GM19468 (cell line): ENCODE measurements around the gene TWIST1.
A peak's percentile ranks its signal among the peaks of the same experiment; 100 is the strongest.

Experiments
- ATAC-seq: cut with Tn5 transposase; IDR thresholded peaks from one replicate; pipeline ENCODE4 v1.9.1; 2021; ENCODE audit warnings: mild to moderate bottlenecking, moderate library complexity, moderate number of reproducible peaks; ENCODE audit not compliant: unreplicated experiment; ENCODE audit errors: extremely low read depth

Gene TWIST1

GRCh38 chr7:19117091-19117869 is at the start of gene TWIST1:
Gene TWIST1 (minus strand): TSS chr7:19117636. CDS start chr7:19117321, 315 bp downstream.
- ATAC-seq: peak; percentile 10

GRCh38 chr7:19161671-19162070 is 44.2 kb upstream of the TWIST1 start:
- no peak for ATAC-seq

- no peak for ATAC-seq
Measured at GRCh38 chr7:19146699-19147098, 29.3 kb upstream of the TWIST1 start.

- ATAC-seq: no peak
Measured at GRCh38 chr7:19145434-19146115, 28.1 kb upstream of the TWIST1 start.

GRCh38 chr7:19144661-19145433 is 27.4 kb upstream of the TWIST1 start, which contains the start of gene FERD3L:
Gene FERD3L (minus strand): TSS chr7:19145421. CDS start chr7:19145362, 59 bp downstream.
- ATAC-seq: no peak

- no peak for ATAC-seq
Measured at GRCh38 chr7:19143881-19144574, 26.6 kb upstream of the TWIST1 start.

GRCh38 chr7:19139706-19140327 is 22.4 kb upstream of the TWIST1 start:
- ATAC-seq: no peak

- no peak for ATAC-seq
Measured at GRCh38 chr7:19133886-19134285, 16.4 kb upstream of the TWIST1 start.

GRCh38 chr7:19133390-19133789 is 16.0 kb upstream of the TWIST1 start:
- no peak for ATAC-seq

GRCh38 chr7:19128856-19129255 is 11.4 kb upstream of the TWIST1 start:
- ATAC-seq: no peak

- no peak for ATAC-seq
Measured at GRCh38 chr7:19121977-19122588, 4.6 kb upstream of the TWIST1 start.

GRCh38 chr7:19119870-19120486 is 2.5 kb upstream of the TWIST1 start:
- no peak for ATAC-seq

- ATAC-seq: no peak
Measured at GRCh38 chr7:19119372-19119771, 1.9 kb upstream of the TWIST1 start.

- ATAC-seq: no peak
Measured at GRCh38 chr7:19118636-19119371, 1.4 kb upstream of the TWIST1 start.

- ATAC-seq: no peak
Measured at GRCh38 chr7:19117870-19118608, 603 bp upstream of the TWIST1 start.

- ATAC-seq: peak; percentile 7
Measured at GRCh38 chr7:19116121-19117090, 1.0 kb downstream of the TWIST1 start.

- ATAC-seq: no peak
Measured at GRCh38 chr7:19114551-19114855, 2.9 kb downstream of the TWIST1 start.
